IPS DF 6.9 (cell line): Measurements from ENCODE around the gene FOCAD.

Experiments used
- DNase-seq: peaks from one replicate; pipeline ENCODE4 v3.0.0-alpha.2; 2013; ENCODE audit warnings: low read depth, low spot score
- H3K27ac ChIP-seq: one replicate; pipeline ENCODE4 v1.5.1; 2013; ENCODE audit warnings: low read length, control low read depth
- H3K27me3 ChIP-seq: 2 replicates; pipeline ENCODE4 v1.6.1; 2013; ENCODE audit warnings: mild to moderate bottlenecking, low read length; ENCODE audit not compliant: control insufficient read depth, insufficient read depth
- H3K36me3 ChIP-seq: 2 replicates; pipeline ENCODE4 v1.6.1; 2013; ENCODE audit warnings: low read length; ENCODE audit not compliant: control insufficient read depth, insufficient read depth
- H3K4me1 ChIP-seq: 2 replicates; pipeline ENCODE4 v1.6.1; 2013; ENCODE audit warnings: low read length; ENCODE audit not compliant: control insufficient read depth, insufficient read depth
- H3K4me3 ChIP-seq: 2 replicates; pipeline ENCODE4 v1.5.1; 2013; ENCODE audit warnings: mild to moderate bottlenecking, low read length
- H3K9me3 ChIP-seq: 2 replicates; pipeline ENCODE4 v1.6.1; 2013; ENCODE audit warnings: low read length, inconsistent platforms; ENCODE audit not compliant: control insufficient read depth, insufficient read depth
- WGBS: extraction: QIAGEN DNeasy Blood & Tissue Kit; methylation state at CpG from one replicate; pipeline ENCODE4 v1.1.7; 2013; ENCODE audit warnings: mixed read lengths, missing lambda C conversion rate; ENCODE audit not compliant: insufficient read length, insufficient coverage; 5-methylcytosine and 5-hydroxymethylcytosine counted together

FOCAD gene

GRCh38 chr9:20698782-20699181 is 14.7 kb downstream of the FOCAD start:
- H3K4me3 ChIP-seq, result no peak overlapping the region
- H3K4me1 ChIP-seq, result no peaks in the 10 kb centered on the region; the same call in none of the 2 replicates
- no peaks in the 10 kb centered on the region; the same call in 1 of the 2 replicates for H3K27me3 ChIP-seq
- no peak for DNase-seq
- no peaks in the 10 kb centered on the region for H3K36me3 ChIP-seq
- H3K27ac ChIP-seq, result no peak overlapping the region
- no peaks in the 10 kb centered on the region for H3K9me3 ChIP-seq

DNA sequence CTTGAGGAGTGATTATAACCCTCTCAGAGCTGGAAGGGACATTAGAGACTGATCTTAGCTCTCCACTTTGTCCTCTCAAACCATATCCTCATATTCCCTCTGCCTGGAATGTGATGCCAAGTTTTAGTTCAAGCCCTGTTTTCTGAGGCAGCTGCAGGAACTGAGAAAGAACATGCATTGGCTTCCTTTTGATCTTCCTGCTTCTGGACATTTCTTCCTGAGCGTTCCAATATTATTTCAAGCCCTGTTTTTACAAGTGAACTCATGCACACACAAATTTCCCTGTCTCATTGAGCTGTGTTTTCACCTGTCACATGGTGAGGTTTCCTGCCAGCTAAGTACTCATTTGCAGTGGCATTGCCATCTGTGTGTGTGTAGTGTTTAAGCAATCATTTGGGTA is 17.0 kb downstream of the FOCAD start:
- Histone ChIP-seq H3K27me3 (no peaks in the 10 kb centered on the region; the same call in 1 of the 2 replicates), H3K4me1 (no peaks in the 10 kb centered on the region; the same call in none of the 2 replicates), H3K4me3 (no peak overlapping the region), H3K27ac (no peak overlapping the region), H3K36me3 (no peaks in the 10 kb centered on the region), H3K9me3 (no peaks in the 10 kb centered on the region)
- no CpG with 5 or more reads among the region's 1 CpG for WGBS
- DNase-seq, result no peak

- no peaks in the 10 kb centered on the region for H3K9me3 ChIP-seq
- 100% methylated on average over 2 of the region's 4 CpGs for WGBS
- no peak for DNase-seq
- H3K4me3 ChIP-seq, result no peak overlapping the region
- no peak overlapping the region for H3K27ac ChIP-seq
- H3K36me3 ChIP-seq, result no peaks in the 10 kb centered on the region
- H3K27me3 ChIP-seq, result no peaks in the 10 kb centered on the region; the same call in 1 of the 2 replicates
- no peaks in the 10 kb centered on the region; the same call in none of the 2 replicates for H3K4me1 ChIP-seq
Observed at GRCh38 chr9:20702570-20702969, 18.5 kb downstream of the FOCAD start.

DNA sequence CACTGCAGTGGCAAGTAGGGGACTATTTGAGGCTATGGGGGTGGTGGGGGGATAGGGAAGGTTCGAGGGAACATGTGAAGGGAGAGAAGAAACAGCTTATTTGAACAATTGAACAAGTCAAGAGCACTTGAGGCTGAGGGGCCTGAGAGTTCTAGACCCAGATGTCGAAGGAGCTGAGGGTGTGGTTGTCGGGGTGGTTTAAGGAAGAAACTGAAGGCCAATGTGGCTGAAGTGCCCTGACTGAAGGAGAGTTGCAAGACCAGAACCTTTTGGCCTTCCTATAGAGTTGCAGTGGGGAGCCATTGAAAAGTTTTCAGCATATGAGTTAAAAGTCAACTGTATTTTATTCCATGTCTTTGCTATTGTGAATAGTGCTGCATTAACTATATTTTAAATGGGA is 19.1 kb downstream of the FOCAD start:
- no peaks in the 10 kb centered on the region for H3K9me3 ChIP-seq
- H3K4me3 ChIP-seq, result no peak overlapping the region
- H3K27ac ChIP-seq, result no peak overlapping the region
- no peak for DNase-seq
- no CpG with 5 or more reads among the region's 3 CpGs for WGBS
- no peaks in the 10 kb centered on the region; the same call in 1 of the 2 replicates for H3K27me3 ChIP-seq
- no peaks in the 10 kb centered on the region; the same call in none of the 2 replicates for H3K4me1 ChIP-seq
- no peaks in the 10 kb centered on the region for H3K36me3 ChIP-seq

GRCh38 chr9:20707708-20708107 is 23.6 kb downstream of the FOCAD start:
- H3K36me3 ChIP-seq, result no peaks in the 10 kb centered on the region
- WGBS, result no CpG with 5 or more reads among the region's 2 CpGs
- H3K4me3 ChIP-seq, result no peak overlapping the region
- H3K27me3 ChIP-seq, result no peaks in the 10 kb centered on the region
- H3K4me1 ChIP-seq, result no peaks in the 10 kb centered on the region; the same call in none of the 2 replicates
- no peaks in the 10 kb centered on the region for H3K9me3 ChIP-seq
- no peak for DNase-seq
- no peak overlapping the region for H3K27ac ChIP-seq

GRCh38 chr9:20713172-20713571 is 29.1 kb downstream of the FOCAD start:
- no peaks in the 10 kb centered on the region for H3K36me3 ChIP-seq
- H3K4me1 ChIP-seq, result no peaks in the 10 kb centered on the region
- H3K9me3 ChIP-seq, result no peaks in the 10 kb centered on the region
- no peak overlapping the region for H3K27ac ChIP-seq
- DNase-seq, result no peak
- H3K4me3 ChIP-seq, result no peak overlapping the region
- no peaks in the 10 kb centered on the region for H3K27me3 ChIP-seq
- WGBS, result no CpG with 5 or more reads among the region's 1 CpG

- Histone ChIP-seq H3K27me3 (no peaks in the 10 kb centered on the region), H3K4me1 (no peaks in the 10 kb centered on the region), H3K36me3 (no peaks in the 10 kb centered on the region), H3K4me3 (no peak overlapping the region), H3K27ac (no peak overlapping the region), H3K9me3 (no peaks in the 10 kb centered on the region)
- no CpG with 5 or more reads among the region's 2 CpGs for WGBS
- no peak for DNase-seq
Observed at GRCh38 chr9:20714442-20715415, 30.7 kb downstream of the FOCAD start.

DNA sequence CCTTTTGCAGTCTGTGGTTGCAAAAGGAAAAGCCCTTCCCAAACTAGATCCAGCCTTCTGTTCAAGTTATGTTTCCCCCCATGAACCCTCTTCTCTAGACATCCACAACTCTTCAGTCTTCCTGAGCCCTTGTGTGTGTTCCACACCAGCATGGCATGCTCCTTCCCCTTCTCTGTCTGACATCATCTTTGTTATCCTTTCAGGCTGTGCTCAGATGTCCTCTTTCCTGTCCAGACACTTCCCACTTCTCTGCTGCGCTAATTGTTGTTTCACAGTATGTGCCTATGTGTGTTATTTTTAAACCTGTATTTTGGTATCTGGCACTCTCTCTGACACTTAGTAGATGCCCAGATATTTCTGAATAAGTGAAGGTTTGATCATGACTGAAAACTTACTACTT is 38.2 kb downstream of the FOCAD start:
- peaks cover 3% of the 10 kb centered on the region; the same call in 1 of the 2 replicates for H3K36me3 ChIP-seq
- no peaks in the 10 kb centered on the region for H3K9me3 ChIP-seq
- no peak overlapping the region for H3K4me3 ChIP-seq
- no peak overlapping the region for H3K27ac ChIP-seq
- WGBS, result no CpG with 5 or more reads among the region's 1 CpG
- H3K27me3 ChIP-seq, result no peaks in the 10 kb centered on the region
- DNase-seq, result no peak
- no peaks in the 10 kb centered on the region for H3K4me1 ChIP-seq

DNA sequence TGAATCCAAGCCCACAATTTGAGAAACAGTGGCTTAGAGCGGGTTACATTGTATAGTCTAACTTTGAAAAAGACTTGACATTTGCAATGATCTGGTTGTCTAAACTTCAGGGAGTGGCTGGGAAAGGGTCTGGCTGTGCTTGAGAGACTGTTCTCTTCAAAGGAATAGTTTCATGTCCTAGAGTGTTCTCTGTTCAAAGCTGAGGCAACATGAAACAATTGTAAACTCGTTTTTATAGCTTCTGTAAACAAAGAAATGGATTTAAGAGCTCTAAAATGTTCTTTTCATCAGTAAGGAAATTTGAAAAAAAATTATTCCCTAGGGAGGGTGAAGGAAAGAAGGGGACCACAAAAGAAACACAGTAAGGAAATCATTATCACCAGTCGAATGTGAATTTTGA is 41.6 kb downstream of the FOCAD start:
- no CpG with 5 or more reads among the region's 3 CpGs for whole genome bisulfite sequencing
- Histone ChIP-seq H3K4me3 (no peak overlapping the region), H3K27ac (no peak overlapping the region), H3K4me1 (no peaks in the 10 kb centered on the region), H3K36me3 (peaks cover 3% of the 10 kb centered on the region; the same call in 1 of the 2 replicates), H3K9me3 (no peaks in the 10 kb centered on the region), H3K27me3 (no peaks in the 10 kb centered on the region)
- no peak for DNase-seq

DNA sequence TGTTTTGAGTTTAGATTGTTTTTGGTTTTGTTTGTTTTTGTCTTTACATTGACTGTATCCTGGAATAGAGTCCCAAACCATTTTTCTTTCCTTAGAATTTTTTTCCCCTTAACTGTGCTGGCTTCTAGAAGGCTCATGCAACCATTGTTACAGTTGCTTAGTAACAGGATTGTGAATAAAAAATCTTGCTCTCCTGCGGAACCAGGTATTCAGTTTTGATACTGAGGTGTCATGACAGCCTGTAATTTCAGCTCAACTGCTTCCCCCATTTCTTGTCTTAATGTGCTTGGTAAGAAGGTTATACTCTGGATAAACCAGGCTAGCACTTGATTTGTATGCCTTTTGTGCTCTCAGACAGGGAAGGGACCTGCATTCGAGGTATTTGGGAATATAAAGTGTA is 42.1 kb downstream of the FOCAD start:
- Histone ChIP-seq H3K4me1 (no peaks in the 10 kb centered on the region), H3K4me3 (no peak overlapping the region), H3K9me3 (no peaks in the 10 kb centered on the region), H3K27ac (no peak overlapping the region), H3K27me3 (no peaks in the 10 kb centered on the region), H3K36me3 (peaks cover 3% of the 10 kb centered on the region; the same call in 1 of the 2 replicates)
- no CpG with 5 or more reads among the region's 2 CpGs for WGBS
- no peak for DNase-seq
